Loucy (cell line): ENCODE results near the gene ZDHHC14.

Experiments
- EZH2phosphoT487 ChIP-seq: fragments of 200-600 bp; IDR thresholded peaks from 2 replicates; pipeline ENCODE4 v1.6.1; 2018; ENCODE audit warnings: antibody characterized with exemption, mild to moderate bottlenecking, moderate library complexity, borderline replicate concordance
- TF ChIP-seq, protein P1 (sequence below): fragments of 200-600 bp; sonication (generic); conservative IDR thresholded peaks from 2 replicates; pipeline ENCODE4 v1.5.1; 2014; ENCODE audit warnings: mild to moderate bottlenecking, antibody characterized with exemption, low read length

GRCh38 chr6:157693867-157694266 lies 312.9 kb downstream of the ZDHHC14 start:
- no peak for TF ChIP-seq EZH2phosphoT487
- TF ChIP-seq, protein P1, sequence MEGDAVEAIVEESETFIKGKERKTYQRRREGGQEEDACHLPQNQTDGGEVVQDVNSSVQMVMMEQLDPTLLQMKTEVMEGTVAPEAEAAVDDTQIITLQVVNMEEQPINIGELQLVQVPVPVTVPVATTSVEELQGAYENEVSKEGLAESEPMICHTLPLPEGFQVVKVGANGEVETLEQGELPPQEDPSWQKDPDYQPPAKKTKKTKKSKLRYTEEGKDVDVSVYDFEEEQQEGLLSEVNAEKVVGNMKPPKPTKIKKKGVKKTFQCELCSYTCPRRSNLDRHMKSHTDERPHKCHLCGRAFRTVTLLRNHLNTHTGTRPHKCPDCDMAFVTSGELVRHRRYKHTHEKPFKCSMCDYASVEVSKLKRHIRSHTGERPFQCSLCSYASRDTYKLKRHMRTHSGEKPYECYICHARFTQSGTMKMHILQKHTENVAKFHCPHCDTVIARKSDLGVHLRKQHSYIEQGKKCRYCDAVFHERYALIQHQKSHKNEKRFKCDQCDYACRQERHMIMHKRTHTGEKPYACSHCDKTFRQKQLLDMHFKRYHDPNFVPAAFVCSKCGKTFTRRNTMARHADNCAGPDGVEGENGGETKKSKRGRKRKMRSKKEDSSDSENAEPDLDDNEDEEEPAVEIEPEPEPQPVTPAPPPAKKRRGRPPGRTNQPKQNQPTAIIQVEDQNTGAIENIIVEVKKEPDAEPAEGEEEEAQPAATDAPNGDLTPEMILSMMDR: no peak
